IMR-90 (cell line): Measurements from ENCODE around the gene AOPEP. TPM values are rescaled to one million over a fixed set of nuclear protein-coding genes. Genes with fewer than 3 reads are reported as not detected.

ENCODE experiments used
- ATAC-seq: fragments of 200-7000 bp; cut with Tn5 transposase; 2 replicates; pipeline ENCODE4 v1.9.1; 2020; ENCODE audit warnings: low read depth, mild to moderate bottlenecking, moderate library complexity
- BruUV-seq: library from RNA; stranded (reverse); fragments of 400-500 nt; replicated peaks from 2 replicates; lab custom pipeline; 2021; lab: Mats Ljungman, UMichigan
- CTCF ChIA-PET: fragments of 300-600 bp; formaldehyde crosslinking; extraction: SDS; loops from one replicate; lab custom pipeline; 2021; ENCODE audit warnings: antibody characterized with exemption; lab: Yijun Ruan, JAX
- POLR2A ChIA-PET: fragments of 300-600 bp; sonication (Branson Sonifier 250); formaldehyde crosslinking; loops from one replicate; lab custom pipeline; 2022; ENCODE audit warnings: antibody characterized with exemption; ENCODE audit not compliant: unreplicated experiment; lab: Charles Lee
- DNase-seq: peaks from one replicate; pipeline ENCODE4 v3.0.0; 2013
- H2AFZ ChIP-seq: replicated peaks from 2 replicates; pipeline ENCODE3; 2013; ENCODE audit warnings: low read length, mild to moderate bottlenecking; ENCODE audit not compliant: poor library complexity
- H2AK5ac ChIP-seq: 2 replicates; pipeline ENCODE4 v1.6.1; 2013; ENCODE audit warnings: low read depth, low read length, inconsistent platforms
- H2AK9ac ChIP-seq: replicated peaks from 2 replicates; pipeline ENCODE3; 2013; ENCODE audit warnings: mild to moderate bottlenecking, low read depth, low read length, moderate library complexity; ENCODE audit not compliant: poor library complexity
- H2BK120ac ChIP-seq: 2 replicates; pipeline ENCODE4 v1.6.1; 2013; ENCODE audit warnings: low read depth, low read length, inconsistent platforms
- H2BK15ac ChIP-seq: 3 replicates; pipeline ENCODE4 v1.6.1; 2013; ENCODE audit warnings: low read depth, low read length, inconsistent platforms
- H2BK20ac ChIP-seq: 2 replicates; pipeline ENCODE4 v1.6.1; 2013; ENCODE audit warnings: low read depth, mild to moderate bottlenecking, inconsistent platforms, low read length, moderate library complexity
- H2BK5ac ChIP-seq: 2 replicates; pipeline ENCODE4 v1.6.1; 2013; ENCODE audit warnings: mild to moderate bottlenecking, low read depth, low read length, inconsistent platforms; ENCODE audit not compliant: poor library complexity, severe bottlenecking
- H3K14ac ChIP-seq: replicated peaks from 2 replicates; pipeline ENCODE4 v1.6.1; 2013; ENCODE audit warnings: low read depth, low read length, inconsistent platforms
- H3K18ac ChIP-seq: 2 replicates; pipeline ENCODE4 v1.6.1; 2013; ENCODE audit warnings: low read depth, low read length, control low read depth
- H3K23ac ChIP-seq: 2 replicates; pipeline ENCODE4 v1.6.1; 2013; ENCODE audit warnings: low read depth, low read length, inconsistent platforms
- H3K27ac ChIP-seq: 2 replicates; pipeline ENCODE4 v1.5.1; 2013; ENCODE audit warnings: mild to moderate bottlenecking, control low read depth, low read length; ENCODE audit not compliant: insufficient read depth
- H3K27me3 ChIP-seq: 2 replicates; pipeline ENCODE4 v1.6.1; 2013; ENCODE audit warnings: low read length; ENCODE audit not compliant: control insufficient read depth, insufficient read depth
- H3K36me3 ChIP-seq: 2 replicates; pipeline ENCODE4 v1.6.1; 2013; ENCODE audit warnings: low read length, mixed read lengths; ENCODE audit not compliant: control insufficient read depth, insufficient read depth
- H3K4ac ChIP-seq: 2 replicates; pipeline ENCODE4 v1.6.1; 2013; ENCODE audit warnings: low read depth, low read length, inconsistent platforms
- H3K4me1 ChIP-seq: 2 replicates; pipeline ENCODE4 v1.6.1; 2013; ENCODE audit warnings: low read length, mixed read lengths; ENCODE audit not compliant: control insufficient read depth, insufficient read depth
- H3K4me2 ChIP-seq: 2 replicates; pipeline ENCODE4 v1.6.1; 2013; ENCODE audit warnings: low read depth, mild to moderate bottlenecking, control low read depth, low read length, moderate library complexity
- H3K4me3 ChIP-seq: 2 replicates; pipeline ENCODE4 v1.5.1; 2013; ENCODE audit warnings: low read depth, mild to moderate bottlenecking, control low read depth, low read length, moderate library complexity; ENCODE audit not compliant: insufficient read depth
- H3K56ac ChIP-seq: 2 replicates; pipeline ENCODE4 v1.6.1; 2013; ENCODE audit warnings: low read length, inconsistent platforms; ENCODE audit not compliant: insufficient read depth; ENCODE audit errors: extremely low read depth
- H3K79me1 ChIP-seq, 2 experiments: 2 replicates each; pipeline ENCODE4 v1.6.1; 2013; ENCODE audit warnings: low read length in 2 of 2, inconsistent platforms in 1 of 2, low read depth in 1 of 2
- H3K9ac ChIP-seq: 2 replicates; pipeline ENCODE4 v1.6.1; 2013; ENCODE audit warnings: low read depth, low read length, control low read depth
- H3K9me1 ChIP-seq: 2 replicates; pipeline ENCODE4 v1.6.1; 2013; ENCODE audit warnings: low read length, inconsistent platforms; ENCODE audit not compliant: insufficient read depth
- H3K9me3 ChIP-seq: 2 replicates; pipeline ENCODE4 v1.6.1; 2013; ENCODE audit warnings: low read length; ENCODE audit not compliant: control insufficient read depth, insufficient read depth
- H4K20me1 ChIP-seq: 2 replicates; pipeline ENCODE4 v1.6.1; 2013; ENCODE audit warnings: low read length, inconsistent platforms; ENCODE audit not compliant: insufficient read depth
- H4K5ac ChIP-seq: 2 replicates; pipeline ENCODE4 v1.6.1; 2013; ENCODE audit warnings: mild to moderate bottlenecking, low read depth, low read length, control low read depth
- H4K8ac ChIP-seq, 2 experiments: 2 replicates each; pipeline ENCODE4 v1.6.1; 2013; ENCODE audit warnings: low read depth in 2 of 2, low read length in 2 of 2, control low read depth in 1 of 2, inconsistent platforms in 1 of 2
- H4K91ac ChIP-seq: 2 replicates; pipeline ENCODE4 v1.6.1; 2013; ENCODE audit warnings: low read depth, low read length, inconsistent platforms; ENCODE audit not compliant: insufficient read depth
- BHLHE40 ChIP-seq: fragments of 150-350 bp; IDR thresholded peaks from 2 replicates; pipeline ENCODE4 v1.6.1; 2016; ENCODE audit warnings: mild to moderate bottlenecking, low read depth, low read length
- CHD1 ChIP-seq: IDR thresholded peaks from 2 replicates; pipeline ENCODE4 v1.6.1; 2012; ENCODE audit warnings: low read depth, low read length, improper control_type of control experiment
- ELK1 ChIP-seq: fragments of 150-350 bp; IDR thresholded peaks from 2 replicates; pipeline ENCODE4 v1.6.1; 2016; ENCODE audit warnings: low read depth, mild to moderate bottlenecking, low read length, moderate library complexity, borderline replicate concordance
- FOS ChIP-seq: fragments of 150-350 bp; IDR thresholded peaks from 2 replicates; pipeline ENCODE4 v1.6.1; 2016; ENCODE audit warnings: low read depth, low read length
- MAFK ChIP-seq: IDR thresholded peaks from 2 replicates; pipeline ENCODE4 v1.6.1; 2012; ENCODE audit warnings: low read depth, low read length, improper control_type of control experiment
- MAZ ChIP-seq: IDR thresholded peaks from 2 replicates; pipeline ENCODE4 v1.6.1; 2012; ENCODE audit warnings: low read depth, mild to moderate bottlenecking, low read length, improper control_type of control experiment, moderate library complexity, borderline replicate concordance
- MXI1 ChIP-seq: IDR thresholded peaks from 2 replicates; pipeline ENCODE4 v1.6.1; 2012; ENCODE audit warnings: low read depth, mild to moderate bottlenecking, low read length, moderate library complexity, borderline replicate concordance
- RAD21 ChIP-seq: IDR thresholded peaks from 2 replicates; pipeline ENCODE4 v1.6.1; 2012; ENCODE audit warnings: low read length, improper control_type of control experiment
- RCOR1 ChIP-seq: IDR thresholded peaks from 2 replicates; pipeline ENCODE4 v1.6.1; 2012; ENCODE audit warnings: mild to moderate bottlenecking, low read length, improper control_type of control experiment; ENCODE audit not compliant: insufficient replicate concordance
- RFX5 ChIP-seq: IDR thresholded peaks from 2 replicates; pipeline ENCODE4 v1.8.0; 2012; ENCODE audit warnings: low read depth, mild to moderate bottlenecking, low read length, moderate library complexity
- SMC3 ChIP-seq: fragments of 150-350 bp; IDR thresholded peaks from 2 replicates; pipeline ENCODE4 v1.6.1; 2016; ENCODE audit warnings: low read depth, mild to moderate bottlenecking, antibody characterized with exemption, low read length, moderate library complexity
- WGBS, 2 experiments: methylation state at CpG; one replicate each; pipeline versions ENCODE4 v1.1.5 to v1.1.7; 2013; ENCODE audit warnings: missing lambda C conversion rate in 2 of 2; ENCODE audit not compliant: insufficient read length in 1 of 2; ENCODE audit errors: extremely low coverage in 2 of 2; 5-methylcytosine and 5-hydroxymethylcytosine counted together
- dilution Hi-C: fragments of 300-500 bp; cut with HindIII; formaldehyde crosslinking; loops from one replicate; pipeline ENCODE4 v1.14.3; 2018; ENCODE audit warnings: low sequenced_read_pairs; ENCODE audit not compliant: unreplicated experiment
- in situ Hi-C: fragments of 300-500 bp; cut with MboI; formaldehyde crosslinking; loops from 3 replicates; pipeline ENCODE4 v1.14.3; 2019; ENCODE audit warnings: low sequenced_read_pairs, inconsistent platforms, mixed read lengths
- intact Hi-C: fragments of 100-400 bp; cut with micrococcal nuclease; formaldehyde crosslinking; loops from 2 replicates; pipeline ENCODE4 v1.10.0; 2022
- polyA plus RNA-seq, 3 experiments: library from polyadenylated mRNA; depleted of rRNA; stranded (reverse); fragments of >200 nt; gene quantifications; 2 replicates each; pipeline ENCODE4 v1.2.3, GENCODE V29; 2012; ENCODE audit warnings: low replicate concordance in 1 of 3
- total RNA-seq: library from RNA; depleted of rRNA; stranded (reverse); fragments of >200 nt; gene quantifications from 2 replicates; pipeline ENCODE4 v1.2.3, GENCODE V29; 2012
- TF ChIP-seq, protein P1 (sequence below): conservative IDR thresholded peaks from 2 replicates; pipeline ENCODE4 v1.5.1; 2012; ENCODE audit warnings: mild to moderate bottlenecking, low read depth, low read length, improper control_type of control experiment
- TF ChIP-seq, protein P2 (sequence below): fragments of 150-350 bp; IDR thresholded peaks from 2 replicates; pipeline ENCODE4 v1.6.1; 2017; ENCODE audit warnings: mild to moderate bottlenecking, antibody characterized with exemption, low read length, low read depth

AOPEP gene
- total and polyA plus RNA-seq, 2 of the 4 experiments (the other 2 are of a cell fraction): 34.9 to 38.7 TPM

DNA sequence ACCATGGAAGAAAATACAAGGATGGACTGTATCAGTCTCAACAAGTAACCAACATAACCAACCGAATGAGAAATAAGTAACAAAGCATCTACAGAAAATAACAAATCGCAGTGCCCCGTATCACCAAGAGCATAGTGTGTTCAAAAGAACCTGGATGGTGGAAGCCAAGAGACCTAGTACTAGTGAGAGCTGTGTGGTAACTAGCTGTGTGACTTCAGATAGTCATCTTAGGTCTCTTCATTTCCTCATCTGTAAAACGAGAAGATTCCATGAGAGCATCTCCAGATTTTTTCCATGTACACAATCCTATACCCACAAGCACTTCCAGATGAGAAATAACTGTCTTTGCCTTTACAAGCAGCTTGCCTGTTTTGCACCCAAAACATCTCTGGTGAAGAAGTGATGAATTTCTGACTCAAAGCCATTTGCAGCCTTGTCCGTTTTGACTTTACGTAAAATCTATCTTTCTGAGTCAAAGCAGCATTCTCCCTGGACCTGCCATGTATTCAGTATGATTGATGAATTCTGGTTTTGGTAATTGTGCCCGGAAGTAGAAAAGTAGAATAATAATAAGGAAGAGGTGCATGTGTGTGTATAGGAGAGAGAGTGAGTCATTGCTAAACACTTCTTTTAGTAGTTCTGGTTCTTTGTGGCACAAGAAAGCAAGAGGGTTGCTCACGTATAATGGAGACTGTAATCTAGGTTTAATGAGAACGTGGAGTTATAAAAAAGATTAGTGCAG lies 41.0 kb downstream of the AOPEP start:
- Histone ChIP-seq H3K4me1 (peaks cover 13% of the 10 kb centered on the region), H4K20me1 (no peaks in the 10 kb centered on the region), H3K14ac (peak overlapping the region; percentile 12; the same call in 1 of the 2 replicates), H3K23ac (no peak overlapping the region; the same call in 1 of the 2 replicates), H3K79me1 (peaks cover 19 to 27% of the 10 kb centered on the region in 2 experiments), H3K9me1 (peaks cover 4% of the 10 kb centered on the region; the same call in 1 of the 2 replicates), H4K8ac (no peak overlapping the region), H2AK5ac (no peak overlapping the region), H2AFZ (no peak overlapping the region), H3K4me2 (no peak overlapping the region), H3K9ac (no peak overlapping the region), H3K56ac (no peak overlapping the region), H2BK15ac (no peak overlapping the region), H2BK20ac (no peak overlapping the region), H4K91ac (no peak overlapping the region), H2AK9ac (no peak overlapping the region), H4K5ac (no peak overlapping the region), H3K4me3 (no peak overlapping the region), H2BK120ac (no peak overlapping the region), H3K9me3 (no peaks in the 10 kb centered on the region), H3K4ac (0 out of 2 replicates have a peak overlapping the region, but pooled peaks have one; percentile 19), H2BK5ac (no peak overlapping the region), H3K36me3 (no peaks in the 10 kb centered on the region), H3K27ac (no peak overlapping the region), H3K27me3 (no peaks in the 10 kb centered on the region), H3K18ac (no peak overlapping the region)
- dilution Hi-C loops: no loop called here
- intact Hi-C loops: no loop called here
- peak; percentile 68 for DNase-seq
- BruUV-seq: no TSS peak
- ChIA-PET CTCF (no interaction called here), POLR2A (no interaction called here)
- TF ChIP-seq FOS (no peak; the same call in 1 of the 2 replicates), BHLHE40 (no peak), MAFK (no peak), ELK1 (no peak), RAD21 (no peak), MXI1 (no peak), RFX5 (no peak), RCOR1 (no peak), MAZ (no peak), CHD1 (no peak), SMC3 (no peak)
- TF ChIP-seq, protein P1, sequence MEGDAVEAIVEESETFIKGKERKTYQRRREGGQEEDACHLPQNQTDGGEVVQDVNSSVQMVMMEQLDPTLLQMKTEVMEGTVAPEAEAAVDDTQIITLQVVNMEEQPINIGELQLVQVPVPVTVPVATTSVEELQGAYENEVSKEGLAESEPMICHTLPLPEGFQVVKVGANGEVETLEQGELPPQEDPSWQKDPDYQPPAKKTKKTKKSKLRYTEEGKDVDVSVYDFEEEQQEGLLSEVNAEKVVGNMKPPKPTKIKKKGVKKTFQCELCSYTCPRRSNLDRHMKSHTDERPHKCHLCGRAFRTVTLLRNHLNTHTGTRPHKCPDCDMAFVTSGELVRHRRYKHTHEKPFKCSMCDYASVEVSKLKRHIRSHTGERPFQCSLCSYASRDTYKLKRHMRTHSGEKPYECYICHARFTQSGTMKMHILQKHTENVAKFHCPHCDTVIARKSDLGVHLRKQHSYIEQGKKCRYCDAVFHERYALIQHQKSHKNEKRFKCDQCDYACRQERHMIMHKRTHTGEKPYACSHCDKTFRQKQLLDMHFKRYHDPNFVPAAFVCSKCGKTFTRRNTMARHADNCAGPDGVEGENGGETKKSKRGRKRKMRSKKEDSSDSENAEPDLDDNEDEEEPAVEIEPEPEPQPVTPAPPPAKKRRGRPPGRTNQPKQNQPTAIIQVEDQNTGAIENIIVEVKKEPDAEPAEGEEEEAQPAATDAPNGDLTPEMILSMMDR: no peak
- TF ChIP-seq, protein P2, sequence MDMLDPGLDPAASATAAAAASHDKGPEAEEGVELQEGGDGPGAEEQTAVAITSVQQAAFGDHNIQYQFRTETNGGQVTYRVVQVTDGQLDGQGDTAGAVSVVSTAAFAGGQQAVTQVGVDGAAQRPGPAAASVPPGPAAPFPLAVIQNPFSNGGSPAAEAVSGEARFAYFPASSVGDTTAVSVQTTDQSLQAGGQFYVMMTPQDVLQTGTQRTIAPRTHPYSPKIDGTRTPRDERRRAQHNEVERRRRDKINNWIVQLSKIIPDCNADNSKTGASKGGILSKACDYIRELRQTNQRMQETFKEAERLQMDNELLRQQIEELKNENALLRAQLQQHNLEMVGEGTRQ: no peak
- in situ Hi-C loops: no loop called here
- ATAC-seq: no peak
- 55 to 100% methylated on average over 1 to 3 of the region's 9 CpGs for WGBS, 2 experiments
